Panc1 (cell line): Measurements from ENCODE around the gene SLC12A5. TPM values are rescaled to one million over a fixed set of nuclear protein-coding genes. Genes with fewer than 3 reads are reported as not detected.

Experiments used
- ATAC-seq: fragments of 200-7000 bp; cut with Tn5 transposase; 2 replicates; pipeline ENCODE4 v1.9.1; 2020; ENCODE audit warnings: mild to moderate bottlenecking, moderate library complexity
- BruUV-seq: library from RNA; stranded (reverse); fragments of 400-500 nt; replicated peaks from 2 replicates; lab custom pipeline; 2021; lab: Mats Ljungman, UMichigan
- CTCF ChIA-PET: fragments of 300-600 bp; sonication (Branson Sonifier 250); formaldehyde crosslinking; loops from one replicate; lab custom pipeline; 2022; ENCODE audit warnings: antibody characterized with exemption; lab: Charles Lee
- POLR2A ChIA-PET: fragments of 300-600 bp; sonication (Branson Sonifier 250); formaldehyde crosslinking; loops from one replicate; lab custom pipeline; 2022; ENCODE audit warnings: antibody characterized with exemption; lab: Charles Lee
- DNase-seq: peaks from one replicate; pipeline ENCODE4 v3.0.0-alpha.2; 2010; ENCODE audit warnings: low read depth, low spot score
- H3K27ac ChIP-seq: 2 replicates; pipeline ENCODE4 v1.5.1; 2011; ENCODE audit warnings: mild to moderate bottlenecking, low read length, inconsistent platforms
- H3K27me3 ChIP-seq: fragments of 200-500 bp; sonication (Bioruptor generic); 2 replicates; pipeline ENCODE4 v1.6.0; 2014; ENCODE audit warnings: low read length, inconsistent platforms; ENCODE audit not compliant: control insufficient read depth, insufficient read depth
- H3K36me3 ChIP-seq: fragments of 200-500 bp; sonication (Bioruptor generic); 2 replicates; pipeline ENCODE4 v1.5.1; 2014; ENCODE audit warnings: inconsistent platforms, mild to moderate bottlenecking, low read length, moderate library complexity; ENCODE audit not compliant: control insufficient read depth, insufficient read depth
- H3K4me1 ChIP-seq: 2 replicates; pipeline ENCODE4 v1.5.1; 2011; ENCODE audit warnings: inconsistent platforms, mild to moderate bottlenecking, low read length, moderate library complexity; ENCODE audit not compliant: control insufficient read depth, insufficient read depth
- H3K4me3 ChIP-seq, 2 experiments: 2 replicates each; pipeline ENCODE4 v1.5.1; 2011 to 2012; ENCODE audit warnings: low read depth in 2 of 2, low read length in 2 of 2, mild to moderate bottlenecking in 2 of 2, inconsistent platforms in 1 of 2, moderate library complexity in 1 of 2
- H3K9me3 ChIP-seq: fragments of 200-500 bp; sonication (Bioruptor generic); 2 replicates; pipeline ENCODE4 v1.5.1; 2014; ENCODE audit warnings: low read depth, mild to moderate bottlenecking, inconsistent platforms, low read length, moderate library complexity; ENCODE audit not compliant: control insufficient read depth, insufficient read depth
- CTCF ChIP-seq: fragments of 450-650 bp; IDR thresholded peaks from 2 replicates; pipeline ENCODE4 v1.5.1; 2017; ENCODE audit warnings: mild to moderate bottlenecking
- POLR2AphosphoS5 ChIP-seq: IDR thresholded peaks from 2 replicates; pipeline ENCODE4 v1.6.1; 2012; ENCODE audit warnings: mild to moderate bottlenecking, low read depth, low read length, moderate library complexity
- REST ChIP-seq, 2 experiments: IDR thresholded peaks; 2 replicates each; pipeline ENCODE4 v1.6.1; 2011 to 2012; ENCODE audit warnings: low read depth in 2 of 2, control low read depth in 1 of 2, low read length in 1 of 2, mild to moderate bottlenecking in 1 of 2, moderate library complexity in 1 of 2; ENCODE audit not compliant: insufficient read depth in 1 of 2
- SIN3A ChIP-seq: IDR thresholded peaks from 2 replicates; pipeline ENCODE4 v1.6.1; 2012; ENCODE audit warnings: low read depth, mild to moderate bottlenecking, low read length, moderate library complexity, borderline replicate concordance; ENCODE audit not compliant: insufficient read depth
- TCF7L2 ChIP-seq: IDR thresholded peaks from 2 replicates; pipeline ENCODE4 v1.6.1; 2011; ENCODE audit warnings: mild to moderate bottlenecking, low read depth, low read length, inconsistent platforms
- in situ Hi-C: cut with HindIII; loops from 2 replicates; pipeline ENCODE4 v1.10.0; 2016; ENCODE audit warnings: low sequenced_read_pairs, low pct_unique_long_range_greater_than_20kb
- intact Hi-C: fragments of 100-400 bp; cut with micrococcal nuclease; formaldehyde crosslinking; loops from one replicate; pipeline ENCODE4 v1.10.0; 2022; ENCODE audit not compliant: unreplicated experiment
- total RNA-seq: library from RNA; stranded (reverse); gene quantifications from one replicate; pipeline ENCODE4 v1.2.1, GENCODE V29; 2021; ENCODE audit not compliant: unreplicated experiment

SLC12A5 gene
- total RNA-seq, 1 experiment from 2014 or later: 11.8 TPM

GRCh38 chr20:46063652-46064054 is 34.6 kb downstream of the SLC12A5 start:
- POLR2A ChIA-PET: no interaction called here
- BruUV-seq: no TSS peak
- no peaks in the 10 kb centered on the region for H3K4me1 ChIP-seq
- no peaks in the 10 kb centered on the region for H3K27me3 ChIP-seq
- no peak for ATAC-seq
- H3K4me3 ChIP-seq: no peak overlapping the region
- no peak overlapping the region for H3K27ac ChIP-seq
- no peak for TF ChIP-seq POLR2AphosphoS5
- TF ChIP-seq TCF7L2: no peak
- no peak for TF ChIP-seq SIN3A
- no peak for TF ChIP-seq CTCF
- TF ChIP-seq REST (IDR thresholded peaks at IDR 0.05; ENCODE audit: insufficient read depth in 1 of 2, low read depth in 2 of 2, low read length in 1 of 2): no peak
- peaks cover 26% of the 10 kb centered on the region for H3K36me3 ChIP-seq
- DNase-seq: no peak
- intact Hi-C loops: no loop called here
- CTCF ChIA-PET: no interaction called here
- H3K9me3 ChIP-seq: no peaks in the 10 kb centered on the region
- in situ Hi-C loops: no loop called here

- in situ Hi-C loops: no loop called here
- ChIA-PET POLR2A (no interaction called here), CTCF (no interaction called here)
- ATAC-seq (no peak), DNase-seq (no peak)
- Histone ChIP-seq H3K27ac (no peak overlapping the region), H3K4me1 (no peaks in the 10 kb centered on the region), H3K9me3 (no peaks in the 10 kb centered on the region), H3K27me3 (no peaks in the 10 kb centered on the region), H3K4me3 (no peak overlapping the region), H3K36me3 (peaks cover 28% of the 10 kb centered on the region)
- intact Hi-C loops: no loop called here
- no TSS peak for BruUV-seq
- TF ChIP-seq TCF7L2 (no peak), REST (IDR thresholded peaks at IDR 0.05; ENCODE audit: insufficient read depth in 1 of 2, low read depth in 2 of 2, low read length in 1 of 2) (no peak), POLR2AphosphoS5 (no peak), SIN3A (no peak), CTCF (no peak)
Measured at GRCh38 chr20:46065006-46065405, 36.0 kb downstream of the SLC12A5 start.
